Astrocyte (in vitro differentiated cells and primary cell): ENCODE results near the gene RUSF1. TPM values are rescaled to one million over a fixed set of nuclear protein-coding genes. Genes with fewer than 3 reads are reported as not detected.

Experiments
- DNase-seq: peaks from one replicate; pipeline ENCODE4 v3.0.0-alpha.2; 2010; ENCODE audit warnings: low read depth
- FAIRE-seq: peaks from 2 replicates; lab custom pipeline; 2011; peaks lifted over from hg19 to GRCh38; lab: Jason Lieb, UNC
- H2AFZ ChIP-seq: 2 replicates; pipeline ENCODE4 v1.6.0; 2012; ENCODE audit warnings: low read depth, low read length, inconsistent platforms
- H3K27ac ChIP-seq: 2 replicates; pipeline ENCODE4 v1.5.1; 2011; ENCODE audit warnings: low read depth, low read length, inconsistent platforms
- H3K27me3 ChIP-seq: 2 replicates; pipeline ENCODE4 v1.6.0; 2011; ENCODE audit warnings: low read length, inconsistent platforms; ENCODE audit not compliant: insufficient read depth
- H3K36me3 ChIP-seq: 2 replicates; pipeline ENCODE4 v1.5.1; 2011; ENCODE audit warnings: low read length, inconsistent platforms; ENCODE audit not compliant: insufficient read depth
- H3K4me1 ChIP-seq: 2 replicates; pipeline ENCODE4 v1.5.1; 2011; ENCODE audit warnings: low read length, inconsistent platforms; ENCODE audit not compliant: insufficient read depth
- H3K4me2 ChIP-seq: 2 replicates; pipeline ENCODE4 v1.6.0; 2012; ENCODE audit warnings: low read length, inconsistent platforms
- H3K4me3 ChIP-seq: 2 replicates; pipeline ENCODE4 v1.5.1; 2011; ENCODE audit warnings: low read depth, mild to moderate bottlenecking, low read length, inconsistent platforms; ENCODE audit not compliant: insufficient read depth
- H3K79me2 ChIP-seq: 2 replicates; pipeline ENCODE4 v1.6.0; 2012; ENCODE audit warnings: mild to moderate bottlenecking, low read length, inconsistent platforms; ENCODE audit not compliant: insufficient read depth
- H3K9ac ChIP-seq: 2 replicates; pipeline ENCODE4 v1.6.0; 2012; ENCODE audit warnings: mild to moderate bottlenecking, low read length, inconsistent platforms
- H3K9me3 ChIP-seq: 2 replicates; pipeline ENCODE4 v1.5.1; 2012; ENCODE audit warnings: low read depth, mild to moderate bottlenecking, low read length, inconsistent platforms; ENCODE audit not compliant: insufficient read depth
- H4K20me1 ChIP-seq: 2 replicates; pipeline ENCODE4 v1.6.0; 2012; ENCODE audit warnings: low read length, inconsistent platforms; ENCODE audit not compliant: insufficient read depth
- H3K27ac Mint-ChIP-seq: one replicate; pipeline ENCODE4 v1.8.0; 2021; ENCODE audit warnings: mild to moderate bottlenecking, mixed read lengths; ENCODE audit not compliant: unreplicated experiment
- H3K27me3 Mint-ChIP-seq: one replicate; pipeline ENCODE4 v1.8.0; 2021; ENCODE audit warnings: low read depth, mixed read lengths; ENCODE audit not compliant: unreplicated experiment
- H3K36me3 Mint-ChIP-seq: one replicate; pipeline ENCODE4 v1.8.0; 2021; ENCODE audit warnings: low read depth, mixed read lengths; ENCODE audit not compliant: unreplicated experiment
- H3K4me1 Mint-ChIP-seq: one replicate; pipeline ENCODE4 v1.8.0; 2021; ENCODE audit warnings: low read depth, mixed read lengths; ENCODE audit not compliant: unreplicated experiment
- H3K4me3 Mint-ChIP-seq: one replicate; pipeline ENCODE4 v1.8.0; 2021; ENCODE audit warnings: mild to moderate bottlenecking, moderate library complexity, mixed read lengths; ENCODE audit not compliant: unreplicated experiment
- H3K9me3 Mint-ChIP-seq: one replicate; pipeline ENCODE4 v1.8.0; 2021; ENCODE audit warnings: mild to moderate bottlenecking, mixed read lengths; ENCODE audit not compliant: unreplicated experiment
- CTCF ChIP-seq: IDR thresholded peaks from 2 replicates; pipeline ENCODE4 v1.5.1; 2011; ENCODE audit warnings: low read depth, mild to moderate bottlenecking, inconsistent platforms, low read length, moderate library complexity; ENCODE audit not compliant: insufficient read depth
- EZH2 ChIP-seq: IDR thresholded peaks from 2 replicates; pipeline ENCODE4 v1.6.1; 2012; ENCODE audit warnings: mild to moderate bottlenecking, low read length, inconsistent platforms; ENCODE audit not compliant: insufficient read depth
- total RNA-seq: library from RNA; stranded (reverse); gene quantifications from 2 replicates; pipeline ENCODE4 v1.2.1, GENCODE V29; 2021

The RUSF1 gene
- total RNA-seq, 1 donor from 2014 or later = 33.9 TPM

DNA sequence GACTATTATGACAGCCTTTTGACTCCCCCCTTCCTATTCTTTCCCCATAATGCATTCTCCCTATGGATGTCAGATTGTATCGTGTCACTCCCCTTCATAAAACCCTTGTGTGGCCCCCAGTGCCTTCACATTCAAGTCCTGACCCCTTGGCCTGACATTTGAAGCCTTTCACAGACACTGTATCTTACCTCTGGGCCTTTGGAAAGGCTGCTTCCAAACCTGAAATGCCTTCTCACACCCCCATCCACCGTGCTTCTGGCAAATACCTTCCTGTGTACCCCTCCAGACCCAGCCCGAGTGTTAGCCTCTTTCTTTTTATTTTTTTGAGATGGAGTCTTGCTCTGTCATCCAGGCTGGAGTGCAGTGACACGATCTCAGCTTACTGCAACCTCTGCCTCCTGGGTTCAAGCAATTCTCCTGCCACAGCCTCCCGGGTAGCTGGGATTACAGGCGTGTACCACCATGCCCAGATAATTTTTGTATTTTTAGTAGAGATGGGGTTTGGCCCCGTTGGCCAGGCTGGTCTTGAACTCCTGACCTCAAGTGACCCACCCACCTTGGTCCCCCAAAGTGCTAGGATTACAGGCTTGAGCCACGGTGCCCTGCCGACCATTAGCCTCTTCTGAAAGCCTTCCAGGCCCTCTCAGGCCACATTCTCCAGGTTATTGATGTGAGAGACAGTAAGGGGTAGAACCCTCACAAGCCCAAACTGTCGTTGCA is 46.8 kb downstream of the RUSF1 start:
- Mint-ChIP-seq H3K4me1 (peaks cover 13% of the 10 kb centered on the region), H3K27me3 (no peaks in the 10 kb centered on the region), H3K4me3 (peak overlapping the region; percentile 65)

DNA sequence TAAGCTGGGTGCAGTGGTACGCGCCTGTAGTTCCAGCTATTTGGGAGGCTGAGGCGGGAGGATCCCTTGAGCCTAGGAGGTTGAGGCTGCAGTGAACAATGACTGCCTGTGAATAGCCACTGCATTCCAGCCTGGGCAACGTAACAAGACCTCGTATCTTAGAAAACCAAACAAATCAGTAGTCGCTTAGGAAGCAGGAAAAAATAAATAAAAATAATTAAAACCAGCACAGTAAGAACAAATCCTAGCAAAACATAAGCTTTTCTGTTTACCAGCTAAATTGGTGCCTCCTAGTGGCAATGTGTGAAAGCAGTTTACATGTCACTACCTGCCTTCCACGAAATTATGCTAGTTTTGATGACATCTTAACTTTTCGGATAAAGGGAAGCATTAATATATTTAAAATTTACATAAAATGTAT is 47.6 kb downstream of the RUSF1 start:
- H3K4me3 ChIP-seq = peak overlapping the region; percentile 68
- peak; percentile 37 for DNase-seq
- peaks cover 2% of the 10 kb centered on the region for H3K36me3 ChIP-seq
- no peaks in the 10 kb centered on the region for H3K27me3 ChIP-seq
- H3K4me2 ChIP-seq = peak overlapping the region; percentile 90
- peak overlapping the region; percentile 95 for H3K27ac Mint-ChIP-seq
- peak overlapping the region; percentile 85 for H3K4me3 Mint-ChIP-seq
- TF ChIP-seq EZH2 (no peak), CTCF (peak; percentile 84)
- no peaks in the 10 kb centered on the region for H3K27me3 Mint-ChIP-seq
- H3K4me1 ChIP-seq = peaks cover 31% of the 10 kb centered on the region
- H3K36me3 Mint-ChIP-seq = peaks cover 6% of the 10 kb centered on the region
- H3K27ac ChIP-seq = peak overlapping the region; percentile 58
- peaks cover 28% of the 10 kb centered on the region for H4K20me1 ChIP-seq
- no peaks in the 10 kb centered on the region for H3K9me3 ChIP-seq
- H3K9ac ChIP-seq = peak overlapping the region; percentile 72
- peaks cover 18% of the 10 kb centered on the region for H3K4me1 Mint-ChIP-seq
- H2AFZ ChIP-seq = no peak overlapping the region
- H3K79me2 ChIP-seq = peaks cover 47% of the 10 kb centered on the region
- no peak for FAIRE-seq
- H3K9me3 Mint-ChIP-seq = peaks cover 3% of the 10 kb centered on the region

More for the DNA sequence above, 46.8 kb downstream of the RUSF1 start:
- peaks cover 22% of the 10 kb centered on the region for H4K20me1 ChIP-seq
- no peak for DNase-seq
- H3K4me3 ChIP-seq = no peak overlapping the region
- FAIRE-seq = no peak
- peak overlapping the region; percentile 29 for H3K27ac Mint-ChIP-seq
- peaks cover 2% of the 10 kb centered on the region for H3K36me3 ChIP-seq
- H3K79me2 ChIP-seq = peaks cover 40% of the 10 kb centered on the region
- no peaks in the 10 kb centered on the region for H3K27me3 ChIP-seq
- H3K9ac ChIP-seq = no peak overlapping the region
- H3K4me1 ChIP-seq = peaks cover 27% of the 10 kb centered on the region
- H3K9me3 Mint-ChIP-seq = peaks cover 3% of the 10 kb centered on the region
- no peak overlapping the region for H2AFZ ChIP-seq
- H3K36me3 Mint-ChIP-seq = peaks cover 6% of the 10 kb centered on the region
- no peak overlapping the region for H3K4me2 ChIP-seq
- no peaks in the 10 kb centered on the region for H3K9me3 ChIP-seq
- TF ChIP-seq EZH2 = no peak
- no peak for TF ChIP-seq CTCF
- H3K27ac ChIP-seq = no peak overlapping the region
